ENCODE results near the gene TBC1D9.

DNA sequence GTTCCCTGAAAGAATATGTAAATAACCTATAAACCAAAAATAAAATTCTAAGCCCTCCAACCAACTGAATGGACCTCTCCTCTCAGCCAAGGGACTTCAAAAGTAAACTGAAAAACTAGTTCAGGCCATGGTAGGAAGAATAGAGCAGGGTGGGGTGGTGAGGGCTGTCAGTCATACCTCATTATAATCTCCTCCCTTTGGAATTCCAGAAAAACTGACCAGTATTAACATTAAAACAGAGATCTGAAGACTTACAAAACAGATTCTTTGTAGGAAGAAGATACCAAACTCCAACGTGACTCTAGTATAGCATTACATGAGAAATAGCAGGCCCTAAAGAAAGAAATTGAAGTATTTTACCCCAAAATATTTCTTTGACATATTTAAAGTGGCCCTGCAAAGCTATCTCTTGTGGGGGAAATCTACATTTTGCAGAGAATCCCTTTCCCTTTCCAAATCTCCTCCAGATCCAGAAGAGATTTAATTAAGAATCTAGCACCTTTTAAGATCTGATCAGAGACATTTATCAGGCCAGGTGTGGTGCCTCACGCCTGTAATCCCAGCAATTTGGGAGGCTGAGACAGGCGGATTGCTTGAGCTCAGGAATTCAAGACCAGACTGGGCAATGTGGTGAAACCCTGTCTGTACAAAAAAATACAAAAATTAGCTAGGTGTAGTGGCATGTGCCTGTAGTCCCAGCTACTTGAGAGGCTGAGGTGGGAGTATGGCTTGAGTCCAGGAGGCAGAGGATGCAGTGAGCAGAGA is 15.1 kb downstream of the TBC1D9 start:
- no peak for TF ChIP-seq ZFP36 (IDR thresholded peaks at IDR 0.05; ENCODE audit: borderline replicate concordance, partially characterized antibody)
- TF ChIP-seq CHD2 (IDR thresholded peaks at IDR 0.05; ENCODE audit: low read length, partially characterized antibody), result no peak
- TF ChIP-seq POLR2A (IDR thresholded peaks at IDR 0.05; ENCODE audit: low read length), result no peak
- TF ChIP-seq, protein P1, sequence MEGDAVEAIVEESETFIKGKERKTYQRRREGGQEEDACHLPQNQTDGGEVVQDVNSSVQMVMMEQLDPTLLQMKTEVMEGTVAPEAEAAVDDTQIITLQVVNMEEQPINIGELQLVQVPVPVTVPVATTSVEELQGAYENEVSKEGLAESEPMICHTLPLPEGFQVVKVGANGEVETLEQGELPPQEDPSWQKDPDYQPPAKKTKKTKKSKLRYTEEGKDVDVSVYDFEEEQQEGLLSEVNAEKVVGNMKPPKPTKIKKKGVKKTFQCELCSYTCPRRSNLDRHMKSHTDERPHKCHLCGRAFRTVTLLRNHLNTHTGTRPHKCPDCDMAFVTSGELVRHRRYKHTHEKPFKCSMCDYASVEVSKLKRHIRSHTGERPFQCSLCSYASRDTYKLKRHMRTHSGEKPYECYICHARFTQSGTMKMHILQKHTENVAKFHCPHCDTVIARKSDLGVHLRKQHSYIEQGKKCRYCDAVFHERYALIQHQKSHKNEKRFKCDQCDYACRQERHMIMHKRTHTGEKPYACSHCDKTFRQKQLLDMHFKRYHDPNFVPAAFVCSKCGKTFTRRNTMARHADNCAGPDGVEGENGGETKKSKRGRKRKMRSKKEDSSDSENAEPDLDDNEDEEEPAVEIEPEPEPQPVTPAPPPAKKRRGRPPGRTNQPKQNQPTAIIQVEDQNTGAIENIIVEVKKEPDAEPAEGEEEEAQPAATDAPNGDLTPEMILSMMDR (IDR thresholded peaks at IDR 0.05), result no peak
- TF ChIP-seq, protein P2, sequence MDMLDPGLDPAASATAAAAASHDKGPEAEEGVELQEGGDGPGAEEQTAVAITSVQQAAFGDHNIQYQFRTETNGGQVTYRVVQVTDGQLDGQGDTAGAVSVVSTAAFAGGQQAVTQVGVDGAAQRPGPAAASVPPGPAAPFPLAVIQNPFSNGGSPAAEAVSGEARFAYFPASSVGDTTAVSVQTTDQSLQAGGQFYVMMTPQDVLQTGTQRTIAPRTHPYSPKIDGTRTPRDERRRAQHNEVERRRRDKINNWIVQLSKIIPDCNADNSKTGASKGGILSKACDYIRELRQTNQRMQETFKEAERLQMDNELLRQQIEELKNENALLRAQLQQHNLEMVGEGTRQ (IDR thresholded peaks at IDR 0.05), result no peak
- no peak for TF ChIP-seq TP53 (CRISPR knock-in tag; IDR thresholded peaks at IDR 0.05)
- no peak for TF ChIP-seq NR3C1 (IDR thresholded peaks at IDR 0.05)
- TF ChIP-seq, protein P3, sequence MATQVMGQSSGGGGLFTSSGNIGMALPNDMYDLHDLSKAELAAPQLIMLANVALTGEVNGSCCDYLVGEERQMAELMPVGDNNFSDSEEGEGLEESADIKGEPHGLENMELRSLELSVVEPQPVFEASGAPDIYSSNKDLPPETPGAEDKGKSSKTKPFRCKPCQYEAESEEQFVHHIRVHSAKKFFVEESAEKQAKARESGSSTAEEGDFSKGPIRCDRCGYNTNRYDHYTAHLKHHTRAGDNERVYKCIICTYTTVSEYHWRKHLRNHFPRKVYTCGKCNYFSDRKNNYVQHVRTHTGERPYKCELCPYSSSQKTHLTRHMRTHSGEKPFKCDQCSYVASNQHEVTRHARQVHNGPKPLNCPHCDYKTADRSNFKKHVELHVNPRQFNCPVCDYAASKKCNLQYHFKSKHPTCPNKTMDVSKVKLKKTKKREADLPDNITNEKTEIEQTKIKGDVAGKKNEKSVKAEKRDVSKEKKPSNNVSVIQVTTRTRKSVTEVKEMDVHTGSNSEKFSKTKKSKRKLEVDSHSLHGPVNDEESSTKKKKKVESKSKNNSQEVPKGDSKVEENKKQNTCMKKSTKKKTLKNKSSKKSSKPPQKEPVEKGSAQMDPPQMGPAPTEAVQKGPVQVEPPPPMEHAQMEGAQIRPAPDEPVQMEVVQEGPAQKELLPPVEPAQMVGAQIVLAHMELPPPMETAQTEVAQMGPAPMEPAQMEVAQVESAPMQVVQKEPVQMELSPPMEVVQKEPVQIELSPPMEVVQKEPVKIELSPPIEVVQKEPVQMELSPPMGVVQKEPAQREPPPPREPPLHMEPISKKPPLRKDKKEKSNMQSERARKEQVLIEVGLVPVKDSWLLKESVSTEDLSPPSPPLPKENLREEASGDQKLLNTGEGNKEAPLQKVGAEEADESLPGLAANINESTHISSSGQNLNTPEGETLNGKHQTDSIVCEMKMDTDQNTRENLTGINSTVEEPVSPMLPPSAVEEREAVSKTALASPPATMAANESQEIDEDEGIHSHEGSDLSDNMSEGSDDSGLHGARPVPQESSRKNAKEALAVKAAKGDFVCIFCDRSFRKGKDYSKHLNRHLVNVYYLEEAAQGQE (IDR thresholded peaks at IDR 0.05), result no peak
- TF ChIP-seq TFCP2L1 (CRISPR knock-in tag; IDR thresholded peaks at IDR 0.05), result no peak
